ENCODE data around the gene MEGF6. TPM values are rescaled to one million over a fixed set of nuclear protein-coding genes. Genes with fewer than 3 reads are reported as not detected.

MEGF6 gene
- total RNA-seq, 1 experiment from 2014 or later = 65.3 TPM

DNA sequence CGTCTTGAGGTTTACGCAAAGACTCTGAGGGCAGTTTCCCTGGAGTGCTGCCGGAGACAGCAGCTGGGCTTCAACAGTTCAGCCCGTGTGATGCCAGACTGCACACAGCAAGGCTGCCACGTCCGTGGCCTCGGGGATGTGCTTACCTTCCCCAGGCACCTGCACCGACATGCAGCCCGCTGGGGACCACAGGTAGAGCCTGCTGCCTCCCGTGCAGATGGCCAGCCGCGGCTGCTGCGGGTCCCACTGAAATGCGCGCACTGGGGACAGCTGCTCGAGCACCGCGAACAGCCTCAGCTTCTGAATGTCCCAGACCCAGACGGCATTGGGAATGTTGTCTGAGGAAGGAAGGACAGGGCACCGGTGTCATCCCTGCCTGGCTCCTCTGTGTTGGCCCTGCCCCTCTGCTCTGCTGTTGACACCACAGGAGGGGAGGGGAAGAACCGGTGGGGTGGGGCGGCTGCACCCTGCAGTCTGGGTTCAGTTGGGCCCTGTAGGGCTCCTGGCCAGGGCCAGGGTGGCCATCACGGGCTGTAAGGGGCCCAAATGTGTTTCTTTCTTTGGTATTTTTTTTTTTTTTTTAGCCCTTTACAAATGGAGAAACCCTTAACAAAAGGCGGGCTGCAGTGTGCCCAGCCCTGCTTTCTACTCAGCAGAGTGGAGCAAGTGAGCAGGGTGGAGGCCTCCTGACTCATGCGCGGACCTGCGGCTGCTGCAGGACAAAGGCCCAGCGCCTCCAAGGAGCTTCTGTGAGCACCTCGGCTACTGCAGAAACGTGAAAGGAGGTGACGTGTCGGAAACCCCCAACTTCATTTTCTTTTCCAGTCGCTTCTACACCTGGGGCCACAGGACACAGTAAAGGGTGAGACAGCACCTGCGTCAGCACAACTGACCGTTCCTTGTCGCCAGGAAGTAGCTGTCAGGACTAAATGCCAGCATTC is 20.3 kb upstream of the MEGF6 start:
- H3K36me3 ChIP-seq (ENCODE audit: low read depth) = no peaks in the 10 kb centered on the region
- intact Hi-C loops (cut with micrococcal nuclease; ENCODE audit: unreplicated experiment) = no loop called here
- no peak overlapping the region; the same call in 1 of the 2 replicates for H3K4me3 ChIP-seq
- ChIA-PET POLR2A (ENCODE audit: unreplicated experiment) (no interaction called here), CTCF (interaction anchor here (0.5 to 1.6 kb wide), 6 partner anchors 12 to 1245 kb away, joined by 3 to 8 read pairs (median 6); no protein-coding TSS in a partner anchor)
- no peaks in the 10 kb centered on the region for H3K79me2 ChIP-seq (ENCODE audit: low read depth)
- peaks cover 3% of the 10 kb centered on the region; the same call in 1 of the 2 replicates for H4K20me1 ChIP-seq (ENCODE audit: insufficient read depth)
- DNase-seq = peak; percentile 81 to 85
- peaks cover 11% of the 10 kb centered on the region; the same call in 1 of the 2 replicates for H3F3A ChIP-seq (ENCODE audit: insufficient read depth, low read depth)
- no peaks in the 10 kb centered on the region for H3K9me2 ChIP-seq (ENCODE audit: insufficient read depth)
- H3K27me3 ChIP-seq (ENCODE audit: insufficient read depth, low read depth) = no peaks in the 10 kb centered on the region
- H3K27ac ChIP-seq = no peak overlapping the region
- TF ChIP-seq, protein P1, sequence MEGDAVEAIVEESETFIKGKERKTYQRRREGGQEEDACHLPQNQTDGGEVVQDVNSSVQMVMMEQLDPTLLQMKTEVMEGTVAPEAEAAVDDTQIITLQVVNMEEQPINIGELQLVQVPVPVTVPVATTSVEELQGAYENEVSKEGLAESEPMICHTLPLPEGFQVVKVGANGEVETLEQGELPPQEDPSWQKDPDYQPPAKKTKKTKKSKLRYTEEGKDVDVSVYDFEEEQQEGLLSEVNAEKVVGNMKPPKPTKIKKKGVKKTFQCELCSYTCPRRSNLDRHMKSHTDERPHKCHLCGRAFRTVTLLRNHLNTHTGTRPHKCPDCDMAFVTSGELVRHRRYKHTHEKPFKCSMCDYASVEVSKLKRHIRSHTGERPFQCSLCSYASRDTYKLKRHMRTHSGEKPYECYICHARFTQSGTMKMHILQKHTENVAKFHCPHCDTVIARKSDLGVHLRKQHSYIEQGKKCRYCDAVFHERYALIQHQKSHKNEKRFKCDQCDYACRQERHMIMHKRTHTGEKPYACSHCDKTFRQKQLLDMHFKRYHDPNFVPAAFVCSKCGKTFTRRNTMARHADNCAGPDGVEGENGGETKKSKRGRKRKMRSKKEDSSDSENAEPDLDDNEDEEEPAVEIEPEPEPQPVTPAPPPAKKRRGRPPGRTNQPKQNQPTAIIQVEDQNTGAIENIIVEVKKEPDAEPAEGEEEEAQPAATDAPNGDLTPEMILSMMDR (conservative IDR thresholded peaks at IDR 0.05) = no peak
- no peak for TF ChIP-seq EZH2 (IDR thresholded peaks at IDR 0.05; ENCODE audit: low read depth)
- no peaks in the 10 kb centered on the region; the same call in 1 of the 2 replicates for H3K4me1 ChIP-seq (replicated peaks; ENCODE audit: insufficient read depth)
- H3K9me3 ChIP-seq (ENCODE audit: insufficient read depth, low read depth) = no peaks in the 10 kb centered on the region
- no TSS peak for BruUV-seq (replicated peaks)
- H2AFZ ChIP-seq = no peak overlapping the region
- H3K4me2 ChIP-seq = peak overlapping the region; percentile 44

DNA sequence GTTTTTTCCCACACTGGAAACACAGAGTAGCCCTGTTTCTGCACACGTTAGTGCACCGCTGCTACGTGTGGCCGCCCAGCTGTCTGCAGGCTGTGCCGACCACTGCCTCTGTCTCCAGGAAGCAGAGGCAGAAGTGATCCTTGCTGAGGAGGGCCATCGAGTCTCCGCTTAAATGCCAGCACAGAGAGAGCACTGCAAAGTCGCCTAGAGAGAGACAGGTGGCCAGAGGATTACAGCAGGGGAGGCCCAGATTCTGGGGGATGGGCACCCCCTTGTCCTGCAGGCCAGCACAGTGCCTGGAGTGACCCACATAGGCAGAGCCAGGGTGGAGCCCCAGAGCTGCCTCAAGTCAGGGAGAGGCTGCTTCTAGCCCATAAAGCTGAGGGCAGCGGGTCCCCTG is 19.6 kb upstream of the MEGF6 start:
- no peak overlapping the region for H3K4me2 ChIP-seq
- H3K36me3 ChIP-seq (ENCODE audit: low read depth) = no peaks in the 10 kb centered on the region
- no peaks in the 10 kb centered on the region for H3K9me2 ChIP-seq (ENCODE audit: insufficient read depth)
- H3K27ac ChIP-seq = no peak overlapping the region
- no peaks in the 10 kb centered on the region for H3K9me3 ChIP-seq (ENCODE audit: insufficient read depth, low read depth)
- peaks cover 3% of the 10 kb centered on the region; the same call in 1 of the 2 replicates for H4K20me1 ChIP-seq (ENCODE audit: insufficient read depth)
- peaks cover 17% of the 10 kb centered on the region for H3F3A ChIP-seq (ENCODE audit: insufficient read depth, low read depth)
- 0 out of 2 replicates have a peak, but pooled peaks cover 4% of the 10 kb centered on the region for H3K79me2 ChIP-seq (ENCODE audit: low read depth)
- no peak for DNase-seq
- H3K4me1 ChIP-seq (replicated peaks; ENCODE audit: insufficient read depth) = peaks cover 5% of the 10 kb centered on the region
- no TSS peak for BruUV-seq (replicated peaks)
- intact Hi-C loops (cut with micrococcal nuclease; ENCODE audit: unreplicated experiment) = no loop called here
- ChIA-PET CTCF (interaction anchor here (0.6 to 1.6 kb wide), 2 partner anchors 23 to 178 kb away, joined by 4 to 7 read pairs; no protein-coding TSS in a partner anchor), POLR2A (ENCODE audit: unreplicated experiment) (no interaction called here)
- H3K27me3 ChIP-seq (ENCODE audit: insufficient read depth, low read depth) = no peaks in the 10 kb centered on the region
- no peak for TF ChIP-seq EZH2 (IDR thresholded peaks at IDR 0.05; ENCODE audit: low read depth)
- TF ChIP-seq, protein P1 (conservative IDR thresholded peaks at IDR 0.05) = no peak
- no peak overlapping the region for H2AFZ ChIP-seq
- H3K4me3 ChIP-seq = no peak overlapping the region

DNA sequence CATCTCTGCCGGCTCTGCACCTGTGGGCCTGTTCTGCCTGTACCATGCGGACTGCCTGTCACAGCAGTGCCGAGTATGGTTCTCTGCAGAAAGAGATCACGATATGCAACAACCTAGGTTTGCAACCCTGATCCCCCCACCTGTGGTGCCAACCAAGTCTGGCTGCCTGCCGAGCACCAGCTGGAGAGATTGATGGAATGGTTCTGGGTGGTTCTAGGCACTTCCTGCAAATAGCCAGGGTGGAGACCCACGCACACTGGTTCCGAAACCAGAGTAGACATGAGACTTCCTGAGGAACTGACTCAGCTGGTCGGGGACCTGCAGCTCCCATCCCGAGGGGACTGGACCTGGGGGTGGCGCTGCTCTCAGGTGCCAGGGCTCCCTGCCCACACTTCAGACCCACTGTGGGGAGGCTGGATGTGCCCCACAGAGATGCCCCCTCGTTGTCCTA is 18.9 kb upstream of the MEGF6 start:
- Histone ChIP-seq H3K27me3 (ENCODE audit: insufficient read depth, low read depth) (no peaks in the 10 kb centered on the region), H3K4me1 (replicated peaks; ENCODE audit: insufficient read depth) (peaks cover 8% of the 10 kb centered on the region), H3K79me2 (ENCODE audit: low read depth) (0 out of 2 replicates have a peak, but pooled peaks cover 7% of the 10 kb centered on the region), H4K20me1 (ENCODE audit: insufficient read depth) (peaks cover 3% of the 10 kb centered on the region; the same call in 1 of the 2 replicates), H3K4me3 (no peak overlapping the region), H3K4me2 (no peak overlapping the region), H2AFZ (no peak overlapping the region), H3K27ac (no peak overlapping the region), H3K36me3 (ENCODE audit: low read depth) (no peaks in the 10 kb centered on the region), H3K9me2 (ENCODE audit: insufficient read depth) (no peaks in the 10 kb centered on the region), H3K9me3 (ENCODE audit: insufficient read depth, low read depth) (no peaks in the 10 kb centered on the region), H3F3A (ENCODE audit: insufficient read depth, low read depth) (peaks cover 20% of the 10 kb centered on the region)
- no peak for DNase-seq
- ChIA-PET POLR2A (ENCODE audit: unreplicated experiment) (no interaction called here), CTCF (no interaction called here)
- TF ChIP-seq, protein P1 (conservative IDR thresholded peaks at IDR 0.05) = no peak
- TF ChIP-seq EZH2 (IDR thresholded peaks at IDR 0.05; ENCODE audit: low read depth) = no peak
- BruUV-seq (replicated peaks) = no TSS peak
- intact Hi-C loops (cut with micrococcal nuclease; ENCODE audit: unreplicated experiment) = no loop called here

Data from PC-9 (cell line).